Measurements from ENCODE around the gene TSPAN3.

Gene TSPAN3

DNA sequence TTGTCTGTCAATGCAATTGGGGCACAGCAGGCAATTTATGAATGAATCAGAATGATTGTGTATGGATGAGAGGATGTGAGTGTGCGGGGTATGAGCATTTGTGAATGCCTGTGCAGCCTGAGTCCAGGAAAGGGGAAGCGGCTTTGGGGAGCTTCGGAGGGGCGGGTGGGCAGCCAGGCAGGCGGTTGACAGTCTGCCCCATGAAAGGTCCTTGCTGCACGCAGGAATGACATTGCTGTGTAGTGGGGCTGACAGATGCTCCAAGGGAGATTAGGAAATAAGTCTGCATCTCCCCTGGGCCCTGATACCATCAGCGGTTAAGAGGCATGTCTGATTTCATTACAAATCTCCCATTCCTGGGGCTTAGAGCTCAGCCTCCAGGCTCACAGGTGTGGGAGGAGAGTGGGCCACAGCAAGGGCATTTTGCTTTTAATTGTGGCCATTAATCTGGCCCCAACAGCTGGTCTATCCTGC lies 26.4 kb upstream of the TSPAN3 start:
- no peaks in the 10 kb centered on the region for H3K9me3 ChIP-seq
- H3K4me1 ChIP-seq = no peaks in the 10 kb centered on the region
- no peaks in the 10 kb centered on the region for H3K36me3 ChIP-seq (replicated peaks)
- DNase-seq (ENCODE audit: low spot score in 2 of 2) = no peak
- no peak overlapping the region for H3K4me3 ChIP-seq
- in situ Hi-C loops (cut with MboI; ENCODE audit: low sequenced_read_pairs) = no loop called here
- H3K27me3 ChIP-seq (ENCODE audit: low read depth) = no peaks in the 10 kb centered on the region

DNA sequence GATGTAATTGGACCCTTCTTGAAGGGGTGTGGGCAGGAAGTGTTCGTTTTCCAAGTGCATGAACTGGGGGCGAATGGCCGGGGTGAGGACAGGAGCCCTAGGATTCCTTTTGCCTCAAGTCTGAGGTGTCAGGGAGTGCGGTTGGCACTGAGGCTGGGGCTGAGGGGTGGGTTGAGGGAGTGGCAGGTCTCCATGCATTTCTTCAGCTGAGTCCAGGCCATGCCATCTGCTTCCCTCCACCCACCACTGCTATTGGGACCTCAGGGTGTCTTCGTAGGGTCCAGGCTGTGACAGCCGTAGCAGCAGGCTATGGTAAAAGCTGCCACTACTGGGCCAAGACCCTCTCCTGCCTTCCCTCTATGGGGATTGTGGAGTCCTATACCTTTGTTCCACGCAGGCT lies 25.6 kb upstream of the TSPAN3 start:
- H3K4me1 ChIP-seq = no peaks in the 10 kb centered on the region
- no peaks in the 10 kb centered on the region for H3K36me3 ChIP-seq (replicated peaks)
- no peaks in the 10 kb centered on the region for H3K27me3 ChIP-seq (ENCODE audit: low read depth)
- in situ Hi-C loops (cut with MboI; ENCODE audit: low sequenced_read_pairs) = no loop called here
- no peak overlapping the region for H3K4me3 ChIP-seq
- DNase-seq (ENCODE audit: low spot score in 2 of 2) = no peak
- no peaks in the 10 kb centered on the region for H3K9me3 ChIP-seq

DNA sequence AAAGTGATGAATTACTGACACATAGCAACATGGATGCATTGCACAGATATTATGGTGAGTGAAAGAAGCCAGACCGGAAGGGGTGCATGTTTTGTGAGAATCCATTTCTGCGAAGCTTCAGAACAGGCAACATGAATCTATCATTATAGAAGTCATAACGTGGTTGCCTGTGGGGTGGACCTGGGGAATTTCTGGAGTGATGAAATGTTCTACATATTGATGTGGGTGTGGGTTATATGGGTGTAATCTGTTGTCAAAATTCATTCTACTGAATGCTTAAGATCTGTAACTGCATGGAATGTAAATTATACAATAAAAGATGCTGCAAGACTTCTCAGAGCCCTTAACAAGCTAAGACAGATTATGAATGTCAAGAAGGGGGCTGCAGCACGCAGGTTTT lies 25.2 kb upstream of the TSPAN3 start:
- no peaks in the 10 kb centered on the region for H3K36me3 ChIP-seq (replicated peaks)
- H3K27me3 ChIP-seq (ENCODE audit: low read depth) = no peaks in the 10 kb centered on the region
- no peaks in the 10 kb centered on the region for H3K9me3 ChIP-seq
- H3K4me3 ChIP-seq = no peak overlapping the region
- DNase-seq (ENCODE audit: low spot score in 2 of 2) = no peak
- no peaks in the 10 kb centered on the region for H3K4me1 ChIP-seq
- in situ Hi-C loops (cut with MboI; ENCODE audit: low sequenced_read_pairs) = no loop called here

DNA sequence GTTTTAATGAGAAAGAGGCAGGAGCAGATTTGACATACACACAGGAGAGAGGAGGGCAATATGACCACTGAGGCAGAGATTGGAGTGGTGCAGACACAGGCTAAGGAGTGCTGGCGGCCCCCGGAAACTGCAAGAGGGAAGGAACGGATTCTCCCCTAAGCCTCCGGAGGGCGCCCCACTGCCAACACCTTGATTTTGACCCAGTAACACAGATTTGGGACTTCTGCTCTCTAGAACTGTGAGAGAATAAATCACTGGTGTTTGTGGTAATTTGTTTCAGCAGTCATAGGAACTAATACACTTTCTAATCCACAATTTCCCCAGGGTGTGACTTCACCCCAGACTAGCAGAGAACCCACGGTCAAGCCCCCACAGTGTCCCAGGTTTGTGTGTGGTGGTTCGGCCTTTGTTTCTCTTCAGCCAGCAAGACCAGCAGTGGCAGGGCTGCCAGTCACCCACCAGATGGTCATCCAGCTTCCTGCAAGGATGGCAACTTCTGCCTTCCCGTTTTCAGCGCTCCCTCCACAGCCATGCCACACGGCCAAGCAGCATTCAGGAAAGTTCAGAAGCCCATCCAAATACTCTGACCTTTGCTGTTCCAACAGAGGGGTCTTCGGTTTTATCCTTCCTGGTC lies 23.6 kb upstream of the TSPAN3 start:
- no peaks in the 10 kb centered on the region for H3K4me1 ChIP-seq
- in situ Hi-C loops (cut with MboI; ENCODE audit: low sequenced_read_pairs) = no loop called here
- DNase-seq (ENCODE audit: low spot score in 2 of 2) = peak in 1 of 2 experiments; percentile 67
- no peaks in the 10 kb centered on the region for H3K36me3 ChIP-seq (replicated peaks)
- H3K9me3 ChIP-seq = no peaks in the 10 kb centered on the region
- H3K27me3 ChIP-seq (ENCODE audit: low read depth) = no peaks in the 10 kb centered on the region
- no peak overlapping the region for H3K4me3 ChIP-seq

DNA sequence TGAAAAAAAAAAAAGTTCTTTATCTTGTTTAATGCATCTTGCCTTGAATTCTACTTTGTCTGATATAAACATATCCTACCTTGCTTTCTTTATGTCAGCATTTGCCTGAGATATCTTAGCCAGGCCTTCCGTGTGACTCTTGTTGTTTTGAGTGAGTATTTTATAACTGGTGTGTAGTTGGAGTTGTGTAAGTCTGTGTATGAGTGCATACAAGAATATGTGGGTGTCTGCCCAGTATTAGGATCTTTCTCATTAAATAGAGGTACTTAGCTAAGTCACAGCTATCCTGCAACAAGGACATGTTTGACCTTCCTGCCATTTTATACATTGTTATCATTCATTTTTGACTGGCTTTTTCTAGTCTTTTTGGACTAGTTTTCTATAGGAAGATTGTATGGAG lies 22.5 kb upstream of the TSPAN3 start:
- no peak overlapping the region for H3K4me3 ChIP-seq
- DNase-seq (ENCODE audit: low spot score in 2 of 2) = no peak
- no peaks in the 10 kb centered on the region for H3K4me1 ChIP-seq
- H3K9me3 ChIP-seq = no peaks in the 10 kb centered on the region
- no peaks in the 10 kb centered on the region for H3K36me3 ChIP-seq (replicated peaks)
- in situ Hi-C loops (cut with MboI; ENCODE audit: low sequenced_read_pairs) = no loop called here
- H3K27me3 ChIP-seq (ENCODE audit: low read depth) = no peaks in the 10 kb centered on the region

DNA sequence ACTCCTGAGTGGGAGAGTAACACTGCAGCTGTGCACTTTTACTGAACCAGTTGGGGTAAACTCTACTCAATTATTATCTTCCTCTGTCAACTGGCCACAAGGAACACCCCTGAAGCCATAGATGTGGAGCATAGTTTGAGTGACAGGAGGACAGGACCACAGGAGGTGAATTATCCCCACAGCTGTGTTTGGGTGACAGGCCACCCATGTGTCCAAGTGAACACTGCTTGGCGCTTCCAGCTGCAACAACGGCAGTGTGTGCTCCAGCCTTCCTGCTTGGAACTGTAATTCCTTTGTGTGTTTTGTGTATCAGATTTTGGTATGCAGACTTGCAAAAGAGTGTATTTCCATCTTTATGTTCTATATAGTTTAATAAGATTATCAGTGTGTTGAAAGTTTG lies 20.2 kb upstream of the TSPAN3 start:
- Histone ChIP-seq H3K4me3 (no peak overlapping the region), H3K9me3 (no peaks in the 10 kb centered on the region), H3K27me3 (ENCODE audit: low read depth) (no peaks in the 10 kb centered on the region), H3K4me1 (no peaks in the 10 kb centered on the region), H3K36me3 (replicated peaks) (no peaks in the 10 kb centered on the region)
- DNase-seq (ENCODE audit: low spot score in 2 of 2) = no peak
- in situ Hi-C loops (cut with MboI; ENCODE audit: low sequenced_read_pairs) = no loop called here

DNA sequence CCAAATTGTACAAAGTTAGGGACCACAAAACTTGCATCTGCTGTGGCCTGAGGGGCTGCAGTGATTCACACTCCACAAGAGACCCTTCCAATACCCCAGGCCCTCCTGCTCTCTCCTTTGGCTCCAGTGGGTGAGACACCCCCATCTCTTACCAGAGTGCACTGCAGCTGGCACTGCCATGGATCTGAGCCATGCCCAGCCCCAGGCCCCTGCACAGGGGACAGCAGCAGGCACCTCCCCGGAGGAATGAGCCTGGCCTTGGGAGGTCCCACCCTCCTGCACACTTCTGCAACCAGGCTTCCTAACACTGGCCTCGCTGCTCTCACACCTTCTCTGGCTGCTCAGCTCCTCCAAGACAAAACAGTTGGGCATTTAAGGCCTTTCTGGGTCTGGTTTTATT lies 16.3 kb upstream of the TSPAN3 start:
- no peaks in the 10 kb centered on the region for H3K9me3 ChIP-seq
- H3K27me3 ChIP-seq (ENCODE audit: low read depth) = no peaks in the 10 kb centered on the region
- no peak overlapping the region for H3K4me3 ChIP-seq
- no peak for DNase-seq (ENCODE audit: low spot score in 2 of 2)
- in situ Hi-C loops (cut with MboI; ENCODE audit: low sequenced_read_pairs) = no loop called here
- H3K36me3 ChIP-seq (replicated peaks) = no peaks in the 10 kb centered on the region
- H3K4me1 ChIP-seq = no peaks in the 10 kb centered on the region

DNA sequence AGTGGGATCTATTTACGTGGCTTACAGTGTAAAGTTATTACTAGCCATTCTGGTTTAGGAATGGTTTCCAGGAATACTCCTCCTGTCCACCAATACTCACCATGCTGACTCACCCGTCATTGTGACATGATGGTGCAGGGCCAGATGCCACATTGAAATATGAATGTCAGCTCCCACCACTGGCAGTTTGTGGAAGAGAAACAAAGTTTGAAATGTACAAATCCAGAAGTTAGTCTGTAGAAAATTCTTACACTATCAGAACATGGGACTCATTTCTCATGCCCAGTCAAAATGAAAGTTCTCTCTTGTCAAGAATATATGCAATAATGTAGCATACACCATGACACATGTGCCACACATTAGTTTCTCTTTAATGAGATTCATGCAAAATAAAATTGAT lies 14.4 kb upstream of the TSPAN3 start:
- Histone ChIP-seq H3K36me3 (replicated peaks) (no peaks in the 10 kb centered on the region), H3K9me3 (no peaks in the 10 kb centered on the region), H3K27me3 (ENCODE audit: low read depth) (no peaks in the 10 kb centered on the region), H3K4me1 (no peaks in the 10 kb centered on the region), H3K4me3 (no peak overlapping the region)
- in situ Hi-C loops (cut with MboI; ENCODE audit: low sequenced_read_pairs) = no loop called here
- DNase-seq (ENCODE audit: low spot score in 2 of 2) = no peak

DNA sequence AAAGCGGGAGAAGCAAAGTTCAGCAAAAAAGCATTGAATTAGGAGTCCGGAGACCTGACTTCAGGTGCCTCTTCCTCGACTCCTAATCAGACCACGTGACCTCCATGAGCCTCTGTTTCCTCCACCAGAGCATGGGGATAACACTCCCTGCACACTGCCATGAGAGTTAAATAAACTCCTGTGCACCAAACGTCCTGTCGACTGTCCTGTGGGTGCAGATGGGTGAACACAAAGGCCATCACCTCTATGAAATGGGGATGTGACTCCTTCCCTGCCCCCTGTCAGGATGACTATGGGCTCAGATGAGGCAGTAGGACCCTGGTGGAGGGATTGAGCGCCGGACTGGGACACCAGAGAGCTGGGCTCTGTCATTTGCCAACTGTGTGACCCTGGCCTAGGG lies 13.5 kb upstream of the TSPAN3 start:
- no peaks in the 10 kb centered on the region for H3K27me3 ChIP-seq (ENCODE audit: low read depth)
- DNase-seq (ENCODE audit: low spot score in 2 of 2) = no peak
- H3K36me3 ChIP-seq (replicated peaks) = no peaks in the 10 kb centered on the region
- H3K4me3 ChIP-seq = no peak overlapping the region
- in situ Hi-C loops (cut with MboI; ENCODE audit: low sequenced_read_pairs) = no loop called here
- H3K9me3 ChIP-seq = no peaks in the 10 kb centered on the region
- H3K4me1 ChIP-seq = no peaks in the 10 kb centered on the region

DNA sequence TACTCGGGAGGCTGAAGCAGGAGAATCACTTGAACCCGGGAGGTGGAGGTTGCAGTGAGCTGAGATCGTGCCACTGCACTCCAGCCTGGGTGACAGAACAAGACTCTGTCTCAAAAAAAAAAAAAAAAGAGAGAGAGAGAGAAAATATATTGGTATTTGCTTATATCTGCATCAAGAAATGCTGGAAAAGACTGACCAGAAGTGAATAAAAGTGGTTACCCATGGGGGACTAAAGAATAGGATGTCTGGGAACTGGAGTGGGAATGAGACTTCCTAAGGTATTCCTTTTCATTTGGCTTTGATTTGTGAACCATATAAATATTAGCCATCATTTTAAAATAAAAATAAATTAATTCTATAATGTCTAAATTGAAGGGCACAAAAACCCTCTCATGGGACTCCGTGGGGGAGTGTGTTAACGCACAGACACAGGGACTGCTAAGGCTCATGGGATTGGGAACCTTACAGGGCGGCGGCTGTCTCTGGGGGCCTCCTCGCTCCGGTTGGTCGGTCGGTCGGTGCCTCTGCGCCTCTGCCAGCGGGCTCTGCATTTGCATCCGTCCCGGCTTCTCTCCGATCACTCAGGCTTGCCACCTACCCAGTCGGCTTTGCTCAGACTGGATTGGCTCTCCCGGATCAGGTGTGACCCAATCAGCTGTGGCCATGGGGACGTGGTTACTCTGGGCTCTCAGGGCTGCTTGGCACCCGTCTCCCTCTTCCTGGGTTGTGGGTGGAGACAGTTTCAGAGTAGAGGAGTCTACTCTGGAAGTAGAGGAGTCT lies 12.7 kb upstream of the TSPAN3 start:
- DNase-seq (ENCODE audit: low spot score in 2 of 2) = peak in 1 of 2 experiments; percentile 12
- Histone ChIP-seq H3K9me3 (no peaks in the 10 kb centered on the region), H3K4me3 (no peak overlapping the region), H3K27me3 (ENCODE audit: low read depth) (no peaks in the 10 kb centered on the region), H3K4me1 (no peaks in the 10 kb centered on the region), H3K36me3 (replicated peaks) (no peaks in the 10 kb centered on the region)
- in situ Hi-C loops (cut with MboI; ENCODE audit: low sequenced_read_pairs) = no loop called here

DNA sequence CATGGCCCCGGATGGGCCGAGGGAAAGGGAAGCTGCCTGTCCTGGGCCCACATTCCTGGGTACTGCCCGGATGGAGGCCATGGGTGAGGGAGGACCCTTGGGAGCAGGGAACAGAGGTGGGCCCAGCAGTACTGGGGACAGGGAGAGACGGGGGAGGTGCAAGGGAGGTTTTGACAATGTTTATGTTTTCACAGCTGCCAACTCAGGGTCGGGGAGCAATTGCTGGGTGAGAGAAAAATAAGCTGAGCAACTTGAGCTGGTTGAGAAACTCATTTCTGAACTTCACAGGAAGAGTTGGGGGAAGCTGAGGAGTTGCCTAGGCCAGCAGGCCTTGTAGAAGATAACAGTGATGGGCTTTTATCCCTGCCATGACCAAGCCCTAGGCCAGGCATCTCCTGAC lies 11.1 kb upstream of the TSPAN3 start:
- H3K27me3 ChIP-seq (ENCODE audit: low read depth) = no peaks in the 10 kb centered on the region
- in situ Hi-C loops (cut with MboI; ENCODE audit: low sequenced_read_pairs) = no loop called here
- no peaks in the 10 kb centered on the region for H3K9me3 ChIP-seq
- DNase-seq (ENCODE audit: low spot score in 2 of 2) = no peak
- H3K4me3 ChIP-seq = no peak overlapping the region
- no peaks in the 10 kb centered on the region for H3K36me3 ChIP-seq (replicated peaks)
- H3K4me1 ChIP-seq = peaks cover under 1% of the 10 kb centered on the region; the same call in 1 of the 2 replicates

DNA sequence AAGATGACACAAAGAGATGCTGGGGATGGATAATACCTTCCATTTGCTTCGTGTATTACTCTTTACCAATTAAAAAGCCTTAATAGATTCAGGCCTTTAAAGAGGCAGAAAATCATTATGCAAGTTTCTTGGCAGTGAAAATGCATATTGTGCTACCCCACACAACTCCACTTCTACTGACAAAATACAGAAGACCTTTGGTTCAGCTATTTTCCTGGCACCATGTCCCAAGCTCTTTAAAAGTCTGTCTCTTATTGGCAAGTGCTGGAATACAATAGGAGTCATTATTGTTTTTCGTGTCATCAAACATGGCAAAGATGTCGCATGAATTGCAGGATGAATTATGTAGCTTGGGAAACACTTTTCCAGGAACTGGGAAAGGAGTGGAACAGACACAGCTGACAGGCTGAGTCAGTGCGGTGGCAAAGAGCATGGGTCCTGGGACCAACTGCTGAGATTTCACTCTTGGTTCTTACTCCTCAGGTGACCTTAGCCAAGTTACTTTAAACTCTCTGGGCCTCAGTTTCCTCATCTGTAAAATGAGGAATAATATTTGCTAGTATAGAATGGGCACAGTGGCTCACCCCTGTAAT lies 5.5 kb upstream of the TSPAN3 start:
- peak; percentile 35 to 79 for DNase-seq (ENCODE audit: low spot score in 2 of 2)
- H3K27me3 ChIP-seq (ENCODE audit: low read depth) = no peaks in the 10 kb centered on the region
- H3K4me1 ChIP-seq = peaks cover 13% of the 10 kb centered on the region
- in situ Hi-C loops (cut with MboI; ENCODE audit: low sequenced_read_pairs) = no loop called here
- no peaks in the 10 kb centered on the region for H3K9me3 ChIP-seq
- H3K36me3 ChIP-seq (replicated peaks) = no peaks in the 10 kb centered on the region
- no peak overlapping the region for H3K4me3 ChIP-seq

DNA sequence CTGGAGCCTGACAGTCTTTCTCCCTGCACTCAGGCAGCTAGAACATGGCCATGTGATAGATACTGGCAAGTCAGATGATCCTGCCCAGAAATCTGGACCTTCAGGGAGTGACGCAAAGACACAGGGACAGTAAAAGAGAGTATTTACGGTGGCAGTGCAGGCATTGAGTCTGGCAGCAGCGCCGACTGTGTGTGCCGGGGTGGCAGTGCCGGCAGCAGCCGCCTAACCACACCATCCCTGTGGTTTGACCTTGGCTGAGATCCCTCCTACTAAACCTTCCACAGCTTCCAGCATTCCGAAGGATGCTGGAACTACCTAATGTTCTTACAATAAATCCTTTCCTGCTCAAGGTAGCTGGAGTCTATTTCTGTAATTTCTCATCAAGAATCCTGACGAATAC lies 4.6 kb upstream of the TSPAN3 start:
- in situ Hi-C loops (cut with MboI; ENCODE audit: low sequenced_read_pairs) = no loop called here
- H3K27me3 ChIP-seq (ENCODE audit: low read depth) = no peaks in the 10 kb centered on the region
- no peaks in the 10 kb centered on the region for H3K9me3 ChIP-seq
- no peak overlapping the region for H3K4me3 ChIP-seq
- H3K4me1 ChIP-seq = peaks cover 16% of the 10 kb centered on the region
- DNase-seq (ENCODE audit: low spot score in 2 of 2) = peak in 1 of 2 experiments; percentile 34
- no peaks in the 10 kb centered on the region for H3K36me3 ChIP-seq (replicated peaks)

DNA sequence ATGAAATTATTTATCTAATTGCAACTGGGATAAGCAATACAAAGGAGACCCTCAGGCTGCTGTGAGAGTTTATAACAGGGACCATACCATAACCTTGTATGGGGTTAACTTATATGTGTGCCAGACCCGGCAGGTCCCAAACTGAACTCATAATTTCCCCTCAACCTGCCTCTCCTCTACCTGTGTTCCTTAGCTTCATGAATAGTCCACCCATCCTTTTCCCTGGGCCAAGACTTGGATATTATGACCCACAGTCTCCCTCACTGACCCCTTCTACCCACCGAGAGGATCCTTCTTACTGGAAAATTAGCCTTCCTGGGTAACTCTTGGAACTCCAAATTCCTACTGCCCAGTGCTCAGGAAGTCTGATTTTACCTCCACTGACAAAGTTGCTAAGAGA lies 3.4 kb upstream of the TSPAN3 start:
- peaks cover 22% of the 10 kb centered on the region for H3K4me1 ChIP-seq
- H3K9me3 ChIP-seq = no peaks in the 10 kb centered on the region
- DNase-seq (ENCODE audit: low spot score in 2 of 2) = no peak
- H3K36me3 ChIP-seq (replicated peaks) = no peaks in the 10 kb centered on the region; the same call in 1 of the 2 replicates
- H3K4me3 ChIP-seq = no peak overlapping the region
- in situ Hi-C loops (cut with MboI; ENCODE audit: low sequenced_read_pairs) = no loop called here
- H3K27me3 ChIP-seq (ENCODE audit: low read depth) = no peaks in the 10 kb centered on the region
